Ishikawa (cell line): Measurements from ENCODE around the gene ROBO1.

Experiments
- CEBPB ChIP-seq: IDR thresholded peaks from 2 replicates; pipeline ENCODE4 v1.6.1; 2012
- CREB1 ChIP-seq: IDR thresholded peaks from 2 replicates; pipeline ENCODE4 v1.6.1; 2012; ENCODE audit warnings: low read depth
- EGR1 ChIP-seq: IDR thresholded peaks from 2 replicates; pipeline ENCODE4 v1.6.1; 2012
- EP300 ChIP-seq: IDR thresholded peaks from 2 replicates; pipeline ENCODE4 v1.6.1; 2012; ENCODE audit warnings: borderline replicate concordance
- FOXM1 ChIP-seq: IDR thresholded peaks from 2 replicates; pipeline ENCODE4 v1.6.1; 2012; ENCODE audit warnings: low read depth, borderline replicate concordance
- NFIC ChIP-seq: IDR thresholded peaks from 2 replicates; pipeline ENCODE4 v1.6.1; 2012
- TAF1 ChIP-seq: IDR thresholded peaks from 2 replicates; pipeline ENCODE4 v1.6.1; 2012; ENCODE audit warnings: low read depth, mild to moderate bottlenecking
- TCF12 ChIP-seq: IDR thresholded peaks from 2 replicates; pipeline ENCODE4 v1.6.1; 2012; ENCODE audit warnings: low read depth
- TEAD4 ChIP-seq: IDR thresholded peaks from 2 replicates; pipeline ENCODE4 v1.6.1; 2012
- USF1 ChIP-seq: IDR thresholded peaks from 2 replicates; pipeline ENCODE4 v1.6.1; 2012
- ZBTB7A ChIP-seq: IDR thresholded peaks from 2 replicates; pipeline ENCODE4 v1.6.1; 2012; ENCODE audit warnings: low read depth
- TF ChIP-seq, protein P1 (sequence below): IDR thresholded peaks from 2 replicates; pipeline ENCODE4 v1.6.1; 2012; ENCODE audit warnings: low read depth, mild to moderate bottlenecking
- TF ChIP-seq, protein P2 (sequence below): IDR thresholded peaks from 2 replicates; pipeline ENCODE4 v1.6.1; 2012

Gene ROBO1

DNA sequence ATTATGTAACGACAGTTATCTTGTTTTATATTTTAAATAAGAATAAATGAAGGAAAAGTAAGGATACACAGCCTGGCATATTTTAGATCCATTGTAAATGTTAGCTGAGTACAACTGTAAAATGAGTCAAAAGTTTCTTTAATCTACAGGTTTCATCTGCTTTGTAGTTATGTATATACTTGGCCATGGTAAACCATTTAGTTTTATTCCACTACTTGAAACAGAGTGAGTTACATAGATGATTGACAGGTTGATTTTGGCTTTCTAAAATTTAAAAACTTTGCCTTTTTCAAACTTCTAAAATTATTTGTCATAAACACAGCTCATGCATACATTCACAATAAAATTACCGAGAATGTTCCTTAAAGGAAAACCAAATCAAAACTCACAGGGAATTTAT lies 371.2 kb downstream of the ROBO1 start:
- TF ChIP-seq NFIC, result no peak
- TF ChIP-seq CREB1, result no peak
- no peak for TF ChIP-seq EGR1
- TF ChIP-seq CEBPB, result no peak
- no peak for TF ChIP-seq ZBTB7A

- TF ChIP-seq, protein P1, sequence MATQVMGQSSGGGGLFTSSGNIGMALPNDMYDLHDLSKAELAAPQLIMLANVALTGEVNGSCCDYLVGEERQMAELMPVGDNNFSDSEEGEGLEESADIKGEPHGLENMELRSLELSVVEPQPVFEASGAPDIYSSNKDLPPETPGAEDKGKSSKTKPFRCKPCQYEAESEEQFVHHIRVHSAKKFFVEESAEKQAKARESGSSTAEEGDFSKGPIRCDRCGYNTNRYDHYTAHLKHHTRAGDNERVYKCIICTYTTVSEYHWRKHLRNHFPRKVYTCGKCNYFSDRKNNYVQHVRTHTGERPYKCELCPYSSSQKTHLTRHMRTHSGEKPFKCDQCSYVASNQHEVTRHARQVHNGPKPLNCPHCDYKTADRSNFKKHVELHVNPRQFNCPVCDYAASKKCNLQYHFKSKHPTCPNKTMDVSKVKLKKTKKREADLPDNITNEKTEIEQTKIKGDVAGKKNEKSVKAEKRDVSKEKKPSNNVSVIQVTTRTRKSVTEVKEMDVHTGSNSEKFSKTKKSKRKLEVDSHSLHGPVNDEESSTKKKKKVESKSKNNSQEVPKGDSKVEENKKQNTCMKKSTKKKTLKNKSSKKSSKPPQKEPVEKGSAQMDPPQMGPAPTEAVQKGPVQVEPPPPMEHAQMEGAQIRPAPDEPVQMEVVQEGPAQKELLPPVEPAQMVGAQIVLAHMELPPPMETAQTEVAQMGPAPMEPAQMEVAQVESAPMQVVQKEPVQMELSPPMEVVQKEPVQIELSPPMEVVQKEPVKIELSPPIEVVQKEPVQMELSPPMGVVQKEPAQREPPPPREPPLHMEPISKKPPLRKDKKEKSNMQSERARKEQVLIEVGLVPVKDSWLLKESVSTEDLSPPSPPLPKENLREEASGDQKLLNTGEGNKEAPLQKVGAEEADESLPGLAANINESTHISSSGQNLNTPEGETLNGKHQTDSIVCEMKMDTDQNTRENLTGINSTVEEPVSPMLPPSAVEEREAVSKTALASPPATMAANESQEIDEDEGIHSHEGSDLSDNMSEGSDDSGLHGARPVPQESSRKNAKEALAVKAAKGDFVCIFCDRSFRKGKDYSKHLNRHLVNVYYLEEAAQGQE, result no peak
- TF ChIP-seq, protein P2, sequence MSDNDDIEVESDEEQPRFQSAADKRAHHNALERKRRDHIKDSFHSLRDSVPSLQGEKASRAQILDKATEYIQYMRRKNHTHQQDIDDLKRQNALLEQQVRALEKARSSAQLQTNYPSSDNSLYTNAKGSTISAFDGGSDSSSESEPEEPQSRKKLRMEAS, result no peak
- TF ChIP-seq TEAD4 (no peak), USF1 (no peak)
These were observed 375.3 kb downstream of the ROBO1 start for GRCh38 chr3:79392479-79392878.

DNA sequence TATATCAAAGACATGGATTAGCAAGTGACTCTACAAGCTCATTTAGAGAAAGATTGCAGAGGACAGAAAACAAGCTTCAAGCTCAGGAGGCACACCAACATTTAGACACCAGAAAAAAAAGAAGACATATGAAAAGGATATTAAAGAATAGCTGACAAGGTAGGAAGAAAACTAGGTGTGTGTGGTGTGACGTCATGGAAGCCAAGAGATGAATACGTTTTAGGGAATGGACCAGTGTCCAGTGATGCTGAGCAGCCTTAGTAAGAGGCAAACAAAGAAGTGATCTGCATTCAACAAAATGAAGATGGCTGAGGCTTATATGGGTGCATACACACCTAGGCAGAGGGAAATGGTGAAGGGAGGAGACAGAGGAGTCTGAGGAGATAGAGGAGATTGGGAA lies 377.4 kb downstream of the ROBO1 start:
- no peak for TF ChIP-seq TCF12
- TF ChIP-seq, protein P2, result no peak
- no peak for TF ChIP-seq FOXM1

- TF ChIP-seq TAF1 (no peak), ZBTB7A (no peak), EGR1 (no peak), CREB1 (no peak), TCF12 (no peak), FOXM1 (no peak), NFIC (no peak)
These were observed 382.6 kb downstream of the ROBO1 start for GRCh38 chr3:79385211-79385610.

DNA sequence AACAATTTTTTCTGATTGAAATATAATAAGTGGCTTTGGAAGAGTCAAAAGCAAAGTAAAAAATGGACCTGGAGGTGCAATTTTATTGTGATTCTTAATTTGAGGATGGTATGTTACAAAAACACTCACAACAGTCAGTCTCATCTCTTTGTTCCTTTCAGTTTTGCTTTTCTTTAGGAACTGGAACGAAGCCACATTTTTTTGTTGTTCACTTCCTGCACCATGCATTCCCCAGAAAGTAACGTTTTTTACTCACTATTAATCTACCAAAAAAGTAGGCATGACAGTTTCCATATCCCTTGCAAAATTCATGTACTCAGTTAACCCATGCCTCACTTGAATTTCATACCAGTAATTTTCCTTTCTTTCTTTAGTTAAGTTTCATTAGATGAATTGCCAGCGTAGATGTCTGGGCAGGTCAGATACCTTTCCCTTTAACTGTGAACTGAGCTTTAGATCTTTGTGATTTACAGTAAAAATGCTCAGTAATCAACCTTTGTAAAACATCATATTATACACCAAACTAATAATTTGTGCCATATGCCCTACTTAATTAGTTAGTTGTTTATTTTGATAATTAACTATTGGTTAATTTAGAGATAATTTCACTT lies 384.3 kb downstream of the ROBO1 start:
- TF ChIP-seq TAF1 (no peak), CREB1 (no peak), USF1 (no peak), TEAD4 (no peak), EP300 (no peak), ZBTB7A (no peak), FOXM1 (no peak), TCF12 (no peak)
- TF ChIP-seq, protein P2, result no peak
- TF ChIP-seq, protein P1, result no peak

DNA sequence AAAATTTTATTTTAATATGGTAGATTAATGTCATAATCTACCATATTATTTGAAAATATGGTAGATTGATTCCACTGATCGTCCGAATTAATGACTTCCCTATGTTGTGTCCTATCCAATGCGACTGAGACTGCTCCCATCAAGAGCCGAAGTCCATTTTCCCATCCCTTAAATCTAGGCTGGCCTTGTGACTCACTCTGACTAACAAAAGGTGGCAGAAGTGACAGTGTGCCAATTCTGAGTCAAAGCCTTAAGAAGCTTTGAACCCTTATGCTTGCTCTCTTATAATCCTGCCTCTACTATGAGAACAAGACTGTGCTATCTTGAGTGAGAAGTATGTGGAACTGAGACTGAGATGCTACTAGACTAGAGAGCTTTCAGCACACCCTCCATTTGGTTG lies 387.2 kb downstream of the ROBO1 start:
- no peak for TF ChIP-seq NFIC
- TF ChIP-seq, protein P1, result no peak
- TF ChIP-seq EP300, result no peak
